ENCODE results near the gene MSI2. TPM values are rescaled to one million over a fixed set of nuclear protein-coding genes. Genes with fewer than 3 reads are reported as not detected.

The MSI2 gene
- total RNA-seq, 1 donor from 2014 or later, result 144 TPM

DNA sequence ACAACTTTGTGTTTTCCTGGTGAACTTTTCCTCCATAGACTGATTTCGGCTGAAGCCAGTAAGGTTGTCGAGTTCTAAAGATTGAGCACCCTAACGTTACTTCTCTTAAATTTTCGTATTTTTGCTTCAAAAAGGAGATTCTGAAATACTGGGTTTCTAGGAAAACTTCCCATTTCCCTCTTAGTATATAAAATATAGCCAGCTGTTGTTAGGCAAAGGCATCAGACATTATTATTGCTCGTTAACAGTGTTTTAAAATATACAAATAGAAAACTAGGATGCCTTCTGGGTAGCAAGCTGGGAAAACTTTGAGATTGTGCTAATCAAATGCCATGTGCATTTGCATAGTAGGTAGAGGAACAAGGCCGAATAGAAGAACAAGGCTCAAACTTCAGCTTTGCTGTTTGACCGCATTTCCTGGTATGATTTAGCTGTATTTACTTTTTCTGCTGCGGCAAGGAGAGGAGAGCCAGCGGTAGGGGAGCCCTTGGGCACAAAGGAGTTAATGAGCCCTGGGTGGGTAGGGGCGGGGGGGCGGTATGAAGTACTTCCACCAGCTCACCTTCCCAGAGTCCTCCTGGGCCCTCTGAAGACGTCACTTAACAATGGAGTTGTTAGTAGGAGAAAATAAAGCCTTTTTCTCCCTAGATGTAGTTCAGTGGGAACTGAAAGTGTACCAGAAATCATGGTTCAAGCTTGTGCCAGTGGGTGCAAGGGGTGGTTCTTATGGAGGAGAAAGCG, 151.9 kb downstream of the MSI2 start:
- DNase-seq (ENCODE audit: low spot score in 2 of 2, unreplicated experiment in 2 of 2), result no peak
- H3K27me3 Mint-ChIP-seq (ENCODE audit: low read depth), result no peaks in the 10 kb centered on the region
- H3K4me1 Mint-ChIP-seq, result peaks cover 44% of the 10 kb centered on the region

GRCh38 chr17:57410169-57410568, 153.8 kb downstream of the MSI2 start:
- Mint-ChIP-seq H3K9me3 (no peaks in the 10 kb centered on the region), H3K27me3 (ENCODE audit: low read depth) (no peaks in the 10 kb centered on the region), H3K4me3 (no peak overlapping the region), H3K4me1 (peaks cover 46% of the 10 kb centered on the region), H3K36me3 (peaks cover 2% of the 10 kb centered on the region), H3K27ac (peak overlapping the region; percentile 28)
- no peak for TF ChIP-seq CTCF (IDR thresholded peaks at IDR 0.05; ENCODE audit: unreplicated experiment)
- no peak for DNase-seq (ENCODE audit: low spot score in 2 of 2, unreplicated experiment in 2 of 2)

More for the DNA sequence above, 151.9 kb downstream of the MSI2 start:
- Mint-ChIP-seq H3K4me3 (no peak overlapping the region), H3K36me3 (peaks cover 2% of the 10 kb centered on the region), H3K9me3 (no peaks in the 10 kb centered on the region), H3K27ac (peak overlapping the region; percentile 96)
- no peak for TF ChIP-seq CTCF (IDR thresholded peaks at IDR 0.05; ENCODE audit: unreplicated experiment)

DNA sequence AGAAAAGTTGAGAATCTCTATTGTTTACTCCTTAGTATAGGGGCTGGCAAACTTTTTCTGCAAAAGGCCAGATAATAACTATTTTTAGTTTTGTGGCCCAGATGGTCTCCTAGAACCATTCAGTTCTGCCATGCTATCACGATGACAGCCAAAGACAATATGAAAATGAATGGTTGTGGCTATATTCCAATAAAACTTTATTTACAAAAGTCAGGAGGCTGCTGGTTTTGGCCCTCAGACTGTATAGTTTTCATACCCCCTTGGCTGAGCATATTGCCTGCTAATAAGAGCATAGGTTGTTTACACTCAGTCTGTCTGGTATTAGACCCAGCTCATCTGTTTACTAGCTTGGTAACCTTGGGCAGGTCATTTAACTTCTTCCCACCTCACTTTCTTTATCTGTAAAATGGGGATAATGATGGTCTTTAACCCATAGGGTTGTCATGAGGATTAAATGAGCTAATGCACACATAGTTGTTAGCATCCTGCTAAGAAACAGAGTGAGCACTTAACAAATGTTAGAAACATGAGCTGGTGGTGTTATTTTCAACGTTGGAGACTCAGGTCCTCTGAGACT, 156.3 kb downstream of the MSI2 start:
- Mint-ChIP-seq H3K36me3 (peaks cover 2% of the 10 kb centered on the region), H3K9me3 (peaks cover 3% of the 10 kb centered on the region), H3K4me1 (peaks cover 34% of the 10 kb centered on the region), H3K27ac (no peak overlapping the region), H3K27me3 (ENCODE audit: low read depth) (no peaks in the 10 kb centered on the region), H3K4me3 (no peak overlapping the region)
- DNase-seq (ENCODE audit: low spot score in 2 of 2, unreplicated experiment in 2 of 2), result no peak
- TF ChIP-seq CTCF (IDR thresholded peaks at IDR 0.05; ENCODE audit: unreplicated experiment), result no peak

DNA sequence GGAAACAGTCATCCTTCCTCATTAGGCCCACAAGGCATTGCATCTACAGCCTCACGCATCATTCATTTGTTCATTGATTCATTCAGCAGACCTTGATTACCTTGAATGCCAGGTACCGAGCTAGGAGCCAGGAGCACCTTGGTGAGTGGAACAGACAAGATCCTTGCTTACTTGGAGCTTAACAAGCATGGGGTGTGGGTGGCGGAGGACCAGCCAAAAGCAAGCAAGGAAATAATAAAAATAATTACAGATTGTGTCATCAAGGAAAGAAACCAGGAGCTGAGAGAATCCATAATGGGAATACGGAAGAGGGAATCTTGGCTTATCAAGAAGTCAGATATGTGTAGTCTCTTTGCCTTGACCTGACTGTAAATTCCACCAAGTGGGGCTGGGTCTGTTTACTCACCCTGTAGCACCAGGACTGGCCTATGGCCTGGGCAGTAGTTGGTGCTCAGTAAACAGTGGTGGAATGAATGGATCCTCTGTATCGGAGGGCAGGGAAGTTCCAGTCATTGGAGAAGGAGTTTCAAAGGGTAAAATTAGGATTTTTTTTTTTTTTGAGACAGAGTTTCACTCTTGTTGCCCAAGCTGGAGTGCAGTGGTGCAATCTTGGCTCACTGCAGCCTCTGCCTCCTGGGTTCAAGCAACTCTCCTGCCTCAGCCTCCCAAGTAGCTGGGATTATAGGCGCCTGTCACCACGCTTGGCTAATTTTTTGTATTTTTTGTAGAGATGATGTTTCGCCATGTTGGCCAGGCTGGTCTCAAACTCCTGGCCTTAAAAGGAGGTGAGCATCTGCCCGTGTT, 157.7 kb downstream of the MSI2 start:
- H3K9me3 Mint-ChIP-seq, result peaks cover 3% of the 10 kb centered on the region
- no peak for TF ChIP-seq CTCF (IDR thresholded peaks at IDR 0.05; ENCODE audit: unreplicated experiment)
- H3K27me3 Mint-ChIP-seq (ENCODE audit: low read depth), result no peaks in the 10 kb centered on the region
- H3K27ac Mint-ChIP-seq, result no peak overlapping the region
- DNase-seq (ENCODE audit: low spot score in 2 of 2, unreplicated experiment in 2 of 2), result no peak
- H3K4me3 Mint-ChIP-seq, result no peak overlapping the region
- H3K36me3 Mint-ChIP-seq, result peaks cover 2% of the 10 kb centered on the region
- H3K4me1 Mint-ChIP-seq, result peaks cover 19% of the 10 kb centered on the region

DNA sequence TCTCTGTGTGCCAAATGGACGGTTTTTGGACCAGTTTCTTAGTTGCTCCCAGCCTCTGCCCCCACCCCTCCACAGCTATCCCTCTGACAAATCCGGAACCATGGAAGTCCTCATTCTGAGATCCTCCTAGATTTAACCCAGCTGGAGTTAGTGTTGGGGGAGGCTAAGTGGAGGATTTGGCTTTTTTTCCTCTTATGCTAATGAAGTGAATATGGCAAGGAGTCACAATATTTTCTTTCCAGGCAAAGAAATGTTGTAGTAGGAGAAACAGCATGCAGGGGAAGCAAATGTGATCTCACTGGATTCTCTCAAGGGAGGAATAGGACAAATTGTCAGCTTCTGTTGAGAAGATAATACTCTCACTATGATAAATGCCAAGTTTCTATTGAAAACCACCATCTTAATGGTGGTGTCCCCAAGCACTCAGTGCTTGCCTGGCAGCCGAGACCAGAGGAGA, 159.5 kb downstream of the MSI2 start:
- H3K4me1 Mint-ChIP-seq, result peaks cover 21% of the 10 kb centered on the region
- DNase-seq (ENCODE audit: low spot score in 2 of 2, unreplicated experiment in 2 of 2), result no peak
- no peak overlapping the region for H3K4me3 Mint-ChIP-seq
- H3K27me3 Mint-ChIP-seq (ENCODE audit: low read depth), result no peaks in the 10 kb centered on the region
- H3K36me3 Mint-ChIP-seq, result peaks cover 6% of the 10 kb centered on the region
- peak overlapping the region; percentile 80 for H3K27ac Mint-ChIP-seq
- peaks cover 3% of the 10 kb centered on the region for H3K9me3 Mint-ChIP-seq
- no peak for TF ChIP-seq CTCF (IDR thresholded peaks at IDR 0.05; ENCODE audit: unreplicated experiment)

Data from mesothelial cell of epicardium (in vitro differentiated cells).